Right kidney (tissue), 1 donor: ENCODE results near the gene CRABP2.

Experiments
- DNase-seq: peaks from one replicate; pipeline ENCODE4 v3.0.0-alpha.2; 2016

CRABP2 gene

DNA sequence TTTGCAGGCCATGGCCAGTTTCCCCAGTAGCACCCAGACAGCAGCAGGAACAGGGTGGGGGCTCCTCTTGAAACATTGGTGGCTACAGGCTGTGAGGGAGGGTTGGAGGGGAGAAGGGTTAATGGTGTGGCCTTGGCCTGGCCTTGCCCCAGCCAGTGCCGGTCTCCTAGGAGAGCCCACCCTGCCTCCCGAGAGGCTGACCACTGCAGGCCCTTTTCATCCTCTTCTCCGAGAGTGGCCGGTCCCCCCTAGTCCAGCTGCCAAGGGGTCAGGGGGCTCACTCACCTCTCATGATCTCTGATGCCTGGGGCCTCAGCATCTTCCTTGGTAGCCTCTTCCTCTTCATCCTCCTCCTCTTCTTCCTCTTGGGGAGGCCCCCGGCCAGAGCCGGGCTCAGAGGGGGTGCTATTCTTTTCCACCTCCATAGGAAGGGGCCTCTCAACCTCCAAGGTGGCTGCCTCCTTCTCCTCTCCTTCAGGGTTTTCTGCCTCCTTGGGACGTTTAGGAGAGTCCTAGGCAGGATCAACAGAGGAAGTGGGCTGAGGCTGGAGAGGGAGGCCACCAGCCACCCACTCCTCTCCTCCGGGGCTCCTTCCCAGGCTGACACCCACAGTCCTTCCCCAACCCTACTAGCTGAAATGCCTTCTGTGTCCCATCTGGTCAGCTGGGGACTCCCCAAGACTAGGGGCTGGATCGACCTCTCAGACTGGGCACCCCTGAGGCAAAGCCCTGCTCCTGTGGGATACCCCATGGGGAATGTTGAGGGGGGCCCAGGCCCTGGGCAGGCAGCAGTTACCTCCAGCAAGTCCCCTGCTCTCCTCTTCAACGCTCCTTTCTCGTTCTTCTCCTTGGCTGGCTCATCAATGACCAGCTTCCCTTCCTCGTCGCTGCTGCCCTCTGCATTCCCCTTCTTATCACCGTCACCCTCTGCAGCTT lies 38.3 kb upstream of the CRABP2 start:
- no peak for DNase-seq

DNA sequence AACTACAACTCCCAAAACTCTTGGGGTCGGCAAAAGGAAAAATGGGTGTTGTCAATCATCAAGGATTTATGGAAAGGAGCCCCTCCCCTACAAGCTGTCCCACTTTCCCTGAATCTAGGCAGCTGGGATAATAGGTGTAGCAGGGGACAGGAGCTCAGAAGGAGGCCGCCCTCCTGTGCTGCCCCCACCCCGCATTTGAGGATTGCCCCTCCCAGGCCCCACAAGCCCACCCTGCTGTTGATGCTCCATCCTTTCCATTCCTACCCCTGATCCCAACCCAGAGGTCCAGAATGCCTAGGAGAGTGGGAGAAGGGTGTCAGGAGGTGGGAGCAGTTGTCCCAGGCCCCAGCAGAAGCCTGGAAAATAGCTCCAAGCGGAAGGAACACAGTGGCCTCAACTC lies 37.4 kb upstream of the CRABP2 start:
- no peak for DNase-seq

DNA sequence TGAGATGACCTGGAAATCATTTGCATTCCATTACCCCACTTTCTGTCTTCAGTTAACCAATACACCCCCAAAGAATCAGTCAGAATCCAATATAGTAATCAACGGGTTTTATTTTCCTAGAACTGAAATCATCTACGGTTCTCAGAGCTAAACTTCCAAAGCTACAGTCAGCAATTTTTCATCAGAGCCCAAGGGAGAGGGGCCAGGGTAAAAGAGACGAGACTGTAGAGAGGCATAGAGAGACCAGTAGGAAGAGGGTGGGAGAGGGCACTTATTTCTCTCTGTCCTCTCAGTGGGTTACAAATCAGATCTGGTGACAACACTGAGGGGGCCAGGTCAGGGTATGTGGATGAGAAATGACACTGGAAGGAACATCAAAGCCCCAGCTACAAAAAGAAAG lies 36.6 kb upstream of the CRABP2 start:
- no peak for DNase-seq

DNA sequence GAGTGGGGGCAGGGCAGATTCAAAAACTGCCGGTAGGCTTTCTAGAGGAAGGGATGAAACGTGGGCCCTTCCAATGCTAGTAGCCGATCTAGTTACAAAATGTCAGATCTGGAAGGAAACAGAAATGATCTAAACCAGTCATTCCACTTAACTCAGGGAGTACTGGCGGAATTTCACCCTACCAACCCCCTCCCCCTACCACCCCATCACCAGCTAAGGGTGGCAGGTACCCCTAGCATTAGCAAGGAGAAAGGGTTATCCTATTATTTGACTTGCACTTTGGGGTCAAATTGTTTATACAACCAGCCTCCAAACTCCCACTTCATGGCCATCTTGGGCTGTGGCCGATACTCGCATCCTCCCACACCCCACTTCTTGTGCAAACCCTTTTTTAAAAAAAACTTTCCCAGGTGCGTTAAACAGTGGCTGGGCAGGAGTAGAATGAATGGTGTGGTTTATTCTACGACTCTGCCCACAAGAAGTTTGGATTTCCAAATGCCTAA lies 36.1 kb upstream of the CRABP2 start:
- DNase-seq: no peak

- DNase-seq: peak; percentile 86
These were observed 35.5 kb upstream of the CRABP2 start, which contains the start of gene MRPL24 for GRCh38 chr1:156740741-156741480. TSS of gene MRPL24 (minus strand) at chr1:156741088. CDS start at chr1:156738704, 2,384 bp downstream.

DNA sequence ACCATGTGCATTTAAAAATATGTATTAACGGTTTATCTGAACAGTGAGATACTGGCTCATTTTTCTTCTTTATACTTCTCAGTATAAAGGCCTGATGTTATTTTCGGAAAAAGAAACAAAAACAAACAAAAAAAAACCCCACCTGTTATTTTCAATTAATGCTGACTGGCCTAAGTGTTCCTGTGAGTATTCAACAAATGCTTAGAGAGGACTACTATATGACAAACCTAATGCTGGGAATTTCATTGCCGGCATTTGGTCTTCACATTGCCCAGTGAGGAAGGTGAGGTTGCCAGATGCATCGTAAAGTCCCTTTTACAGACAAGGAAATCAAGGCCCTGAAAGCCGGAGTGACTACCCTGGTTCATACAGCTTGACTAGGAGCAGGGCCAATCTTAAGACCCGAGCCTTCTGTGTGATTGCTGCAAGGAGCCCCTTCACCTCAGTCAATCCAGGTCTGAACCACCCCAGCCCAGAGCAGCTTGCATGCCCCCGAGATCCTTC lies 34.9 kb upstream of the CRABP2 start:
- no peak for DNase-seq

- DNase-seq: no peak
These were observed 33.5 kb upstream of the CRABP2 start for GRCh38 chr1:156738916-156739315.

- DNase-seq: no peak
These were observed 33.0 kb upstream of the CRABP2 start for GRCh38 chr1:156738407-156738806.

GRCh38 chr1:156733989-156734584 lies 28.7 kb upstream of the CRABP2 start:
- no peak for DNase-seq

GRCh38 chr1:156728599-156729462 lies 23.4 kb upstream of the CRABP2 start, which contains the start of gene ISG20L2:
TSS of gene ISG20L2 (minus strand) at chr1:156728766. CDS start at chr1:156727652, 1,114 bp downstream.
- DNase-seq: peak; percentile 82

- DNase-seq: peak; percentile 77
These were observed 22.7 kb upstream of the CRABP2 start, which contains the start of gene METTL25B for GRCh38 chr1:156727926-156728598. TSS of gene METTL25B (plus strand) at chr1:156728469. CDS start at chr1:156729105, 636 bp downstream.

- DNase-seq: no peak
These were observed 22.1 kb upstream of the CRABP2 start for GRCh38 chr1:156727492-156727891.

DNA sequence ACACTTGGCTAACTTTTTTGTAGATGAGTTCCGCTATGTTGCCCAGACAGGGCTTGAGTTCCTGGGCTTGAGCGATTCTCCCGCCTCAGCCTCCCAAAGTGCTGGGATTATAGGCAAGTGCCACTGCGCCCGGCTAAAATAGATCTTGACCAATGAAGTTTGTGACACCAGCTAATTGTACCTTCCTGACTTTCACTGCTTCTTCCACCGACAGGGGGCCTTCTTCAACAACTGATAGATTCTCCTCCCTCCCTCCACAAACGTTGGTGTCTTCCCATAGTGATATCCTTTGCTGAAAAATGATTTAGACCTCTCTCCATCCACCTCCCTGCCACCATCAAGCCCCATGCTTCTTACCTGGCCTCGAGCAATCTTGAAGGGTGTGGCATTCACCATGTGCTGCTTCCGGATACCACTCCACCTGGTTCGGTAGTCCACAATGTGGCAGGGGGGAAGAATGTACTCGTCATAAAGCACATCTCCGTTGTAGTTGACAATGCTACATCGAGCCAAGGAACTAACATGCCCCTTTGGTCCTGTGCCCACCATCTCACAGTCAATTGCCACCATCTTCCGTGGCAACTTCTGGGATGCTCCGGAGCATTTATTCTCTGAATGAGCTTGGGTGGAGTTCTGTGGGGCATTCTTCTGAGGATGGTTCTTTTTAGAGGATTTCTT lies 21.3 kb upstream of the CRABP2 start:
- DNase-seq: no peak

DNA sequence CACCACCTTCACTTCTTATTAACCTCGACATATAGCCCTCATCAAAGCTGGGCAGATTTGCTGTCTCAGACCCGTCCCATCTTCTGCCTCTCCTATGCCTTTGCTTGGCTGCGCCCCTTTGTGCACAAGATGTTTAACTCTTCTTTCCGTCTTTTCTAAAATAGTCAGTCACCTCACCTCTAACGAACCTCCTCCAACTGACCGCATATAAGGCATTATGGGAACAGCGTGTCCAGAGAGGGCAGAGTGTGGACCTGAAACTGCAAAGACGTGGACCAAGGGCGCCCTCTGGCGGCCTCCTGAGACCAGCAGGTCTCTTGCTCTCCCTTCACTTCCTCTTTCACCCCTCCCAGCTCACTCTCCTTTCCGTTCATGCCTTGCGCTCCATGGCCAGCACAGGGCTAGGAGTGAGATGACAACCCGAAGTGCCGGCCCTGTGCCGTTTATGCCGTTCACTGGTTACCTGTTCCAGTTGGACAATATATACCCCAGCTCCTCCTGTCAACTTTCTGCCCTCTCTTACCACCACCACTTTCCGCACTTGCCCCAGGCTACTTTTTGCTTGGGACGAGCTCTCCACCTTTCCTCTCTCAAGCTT lies 20.4 kb upstream of the CRABP2 start:
- DNase-seq: peak; percentile 78

DNA sequence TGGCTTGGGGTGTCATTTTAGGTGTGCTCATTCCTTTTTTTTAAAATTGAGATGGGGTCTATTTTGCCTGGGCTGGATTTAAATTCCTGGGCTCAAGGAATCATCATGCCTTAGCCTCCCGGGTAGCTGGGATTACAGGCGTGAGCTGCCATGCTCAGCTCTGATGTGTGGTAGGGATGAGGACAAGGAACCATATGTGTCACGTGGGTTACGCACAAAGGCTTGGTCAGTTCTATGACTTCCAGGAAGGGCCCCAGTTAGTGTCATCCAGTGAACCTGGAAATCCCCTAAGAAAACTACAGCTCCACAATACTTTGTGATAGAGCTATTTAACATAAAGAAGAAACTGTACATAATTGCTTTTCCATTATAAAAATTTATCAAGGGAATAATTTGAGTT lies 16.2 kb upstream of the CRABP2 start:
- DNase-seq: no peak

- DNase-seq: no peak
These were observed 15.7 kb upstream of the CRABP2 start for GRCh38 chr1:156721131-156721530.

DNA sequence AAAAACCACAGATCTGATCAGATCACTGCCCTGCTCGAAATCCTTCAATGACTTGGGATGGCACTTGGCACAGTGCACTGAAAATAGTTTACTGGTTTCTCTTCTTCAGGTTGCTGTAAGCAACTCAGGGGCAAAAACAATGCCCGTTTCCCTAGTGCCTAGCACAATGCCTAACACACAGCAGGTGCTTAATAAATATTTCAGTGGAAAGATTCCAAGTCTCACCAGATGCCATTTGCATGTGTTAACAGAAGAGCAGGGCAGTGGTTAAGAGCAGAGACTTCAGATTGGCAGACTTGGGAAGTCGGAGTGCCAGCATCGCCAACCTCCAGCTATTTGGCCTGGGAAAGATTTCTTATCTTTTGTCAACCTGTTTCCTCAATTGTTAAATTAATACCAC lies 12.0 kb upstream of the CRABP2 start:
- no peak for DNase-seq

GRCh38 chr1:156714830-156715229 lies 9.4 kb upstream of the CRABP2 start:
- no peak for DNase-seq

GRCh38 chr1:156712626-156713025 lies 7.2 kb upstream of the CRABP2 start:
- DNase-seq: no peak
